ENCODE results near the gene PM20D1. TPM values are rescaled to one million over a fixed set of nuclear protein-coding genes. Genes with fewer than 3 reads are reported as not detected.

The PM20D1 gene
- total RNA-seq, 1 experiment from 2014 or later: 0.37 TPM

- ATAC-seq: no peak
These were observed 38.3 kb downstream of the PM20D1 start for GRCh38 chr1:205811660-205812059.

GRCh38 chr1:205810448-205811157 lies 39.3 kb downstream of the PM20D1 start:
- POLR2A ChIA-PET: interaction anchor here (0.5 to 1.5 kb wide), 2 partner anchors 44 to 61 kb away, joined by 3 read pairs; no protein-coding TSS in a partner anchor
- ATAC-seq: no peak

More at GRCh38 chr1:205811660-205812059, 38.3 kb downstream of the PM20D1 start:
- Mint-ChIP-seq H3K27ac (no peak overlapping the region), H3K27me3 (ENCODE audit: low read depth) (peaks cover 16% of the 10 kb centered on the region; the same call in 1 of the 2 replicates), H3K4me1 (peaks cover 37% of the 10 kb centered on the region), H3K4me3 (peak overlapping the region; percentile 90), H3K36me3 (peaks cover 27% of the 10 kb centered on the region), H3K9me3 (no peaks in the 10 kb centered on the region)
- POLR2A ChIA-PET: interaction anchor here (1.5 kb wide), 1 partner anchor 62 kb away, joined by 3 read pairs; no protein-coding TSS in a partner anchor
- TF ChIP-seq USF1 (CRISPR knock-in tag; IDR thresholded peaks at IDR 0.05) (no peak), IRF1 (CRISPR knock-in tag; IDR thresholded peaks at IDR 0.05) (no peak), FOXP4 (CRISPR knock-in tag; IDR thresholded peaks at IDR 0.05) (no peak), ZNF219 (CRISPR knock-in tag; IDR thresholded peaks at IDR 0.05; ENCODE audit: borderline replicate concordance) (no peak), HMGA2 (CRISPR knock-in tag; IDR thresholded peaks at IDR 0.05) (no peak), CREB1 (CRISPR knock-in tag; IDR thresholded peaks at IDR 0.05) (no peak), ATF2 (CRISPR knock-in tag; IDR thresholded peaks at IDR 0.05; ENCODE audit: borderline replicate concordance, low read depth) (no peak), ZNF416 (CRISPR knock-in tag; IDR thresholded peaks at IDR 0.05) (no peak), FOXK1 (CRISPR knock-in tag; IDR thresholded peaks at IDR 0.05) (no peak), GRHL2 (CRISPR knock-in tag; IDR thresholded peaks at IDR 0.05; ENCODE audit: insufficient replicate concordance, severe bottlenecking) (no peak), ZNF138 (CRISPR knock-in tag; conservative IDR thresholded peaks at IDR 0.05) (no peak), KAT7 (CRISPR knock-in tag; IDR thresholded peaks at IDR 0.05; ENCODE audit: borderline replicate concordance) (no peak), FOXJ3 (CRISPR knock-in tag; IDR thresholded peaks at IDR 0.05; ENCODE audit: borderline replicate concordance) (no peak), MXD4 (CRISPR knock-in tag; IDR thresholded peaks at IDR 0.05; ENCODE audit: borderline replicate concordance) (no peak), CBFB (CRISPR knock-in tag; IDR thresholded peaks at IDR 0.05; ENCODE audit: low read depth) (no peak), IRF2 (CRISPR knock-in tag; IDR thresholded peaks at IDR 0.05; ENCODE audit: borderline replicate concordance, low read depth) (no peak)
- CTCF ChIA-PET: interaction anchor here (1.0 to 3.3 kb wide), 7 partner anchors 12 to 166 kb away, joined by 3 to 27 read pairs (median 7); no protein-coding TSS in a partner anchor
- no peak for DNase-seq (ENCODE audit: low spot score)

More at GRCh38 chr1:205810448-205811157, 39.3 kb downstream of the PM20D1 start:
- CTCF ChIA-PET: interaction anchor here (0.6 to 3.3 kb wide), 17 partner anchors 11 to 167 kb away, joined by 3 to 27 read pairs (median 5); partner anchors contain the start of genes PM20D1 and RAB29
- Mint-ChIP-seq H3K27ac (peak overlapping the region; percentile 32; the same call in 1 of the 2 replicates), H3K4me3 (no peak overlapping the region), H3K36me3 (peaks cover 29% of the 10 kb centered on the region), H3K9me3 (no peaks in the 10 kb centered on the region), H3K4me1 (peaks cover 37% of the 10 kb centered on the region), H3K27me3 (ENCODE audit: low read depth) (peaks cover 14% of the 10 kb centered on the region; the same call in 1 of the 2 replicates)
- no peak for TF ChIP-seq USF2 (CRISPR knock-in tag; IDR thresholded peaks at IDR 0.05)
- TF ChIP-seq ZNF317 (CRISPR knock-in tag; IDR thresholded peaks at IDR 0.05; ENCODE audit: borderline replicate concordance, low read depth): peak; percentile 87
- peak; percentile 26 for DNase-seq (ENCODE audit: low spot score)

Measured in WTC11 (cell line).